Kidney epithelial cell (primary cell): ENCODE data around the gene USP32. TPM values are rescaled to one million over a fixed set of nuclear protein-coding genes. Genes with fewer than 3 reads are reported as not detected.

ENCODE experiments used
- DNase-seq: peaks from one replicate; pipeline ENCODE4 v3.0.0-alpha.2; 2010; ENCODE audit warnings: low read depth
- H3K27me3 ChIP-seq: 2 replicates; pipeline ENCODE4 v1.6.0; 2011; ENCODE audit warnings: low read length; ENCODE audit not compliant: control insufficient read depth, insufficient read depth
- H3K36me3 ChIP-seq: 2 replicates; pipeline ENCODE4 v1.5.1; 2011; ENCODE audit warnings: low read length; ENCODE audit not compliant: control insufficient read depth, insufficient read depth
- H3K4me3 ChIP-seq: 2 replicates; pipeline ENCODE4 v1.5.1; 2011; ENCODE audit warnings: low read depth, mild to moderate bottlenecking, control low read depth, low read length
- CTCF ChIP-seq: IDR thresholded peaks from 2 replicates; pipeline ENCODE4 v1.5.1; 2011; ENCODE audit warnings: mild to moderate bottlenecking, moderate library complexity, low read length, control low read depth, inconsistent platforms; ENCODE audit not compliant: insufficient read depth, poor library complexity, severe bottlenecking
- total RNA-seq: library from RNA; depleted of rRNA; stranded (reverse); fragments of >200 nt; gene quantifications from 2 replicates; pipeline ENCODE4 v1.2.3, GENCODE V29; 2015

USP32 gene
- total RNA-seq, 1 donor from 2014 or later, result 37.2 TPM

GRCh38 chr17:60372790-60373483, 19.0 kb downstream of the USP32 start:
- DNase-seq, result peak; percentile 68
- no peak overlapping the region for H3K4me3 ChIP-seq
- H3K27me3 ChIP-seq, result no peaks in the 10 kb centered on the region
- TF ChIP-seq CTCF, result no peak
- H3K36me3 ChIP-seq, result no peaks in the 10 kb centered on the region

- Histone ChIP-seq H3K27me3 (no peaks in the 10 kb centered on the region), H3K4me3 (no peak overlapping the region), H3K36me3 (no peaks in the 10 kb centered on the region)
- TF ChIP-seq CTCF, result no peak
- DNase-seq, result no peak
These were observed 20.0 kb downstream of the USP32 start for GRCh38 chr17:60371818-60372510.

- DNase-seq, result no peak
- H3K4me3 ChIP-seq, result no peak overlapping the region
- no peaks in the 10 kb centered on the region for H3K36me3 ChIP-seq
- TF ChIP-seq CTCF, result no peak
- H3K27me3 ChIP-seq, result no peaks in the 10 kb centered on the region
These were observed 20.5 kb downstream of the USP32 start for GRCh38 chr17:60371416-60371815.

- no peak for DNase-seq
- Histone ChIP-seq H3K36me3 (no peaks in the 10 kb centered on the region), H3K4me3 (no peak overlapping the region), H3K27me3 (no peaks in the 10 kb centered on the region)
- no peak for TF ChIP-seq CTCF
These were observed 22.2 kb downstream of the USP32 start for GRCh38 chr17:60369727-60370126.

- no peak for TF ChIP-seq CTCF
- Histone ChIP-seq H3K4me3 (no peak overlapping the region), H3K36me3 (no peaks in the 10 kb centered on the region), H3K27me3 (no peaks in the 10 kb centered on the region)
- no peak for DNase-seq
These were observed 28.1 kb downstream of the USP32 start for GRCh38 chr17:60363700-60364405.
